HL-60/S4 (cell line): ENCODE data around the gene NMNAT2.
"Not testable (repeated sequence)": the region's sequence is repeated elsewhere in the genome, so short reads cannot be mapped to it uniquely, and the experiment has no call there.

Experiments
- in situ Hi-C: fragments of 300-500 bp; cut with MboI; formaldehyde crosslinking; loops from 2 replicates; pipeline ENCODE4 v1.14.3; 2022; ENCODE audit warnings: low sequenced_read_pairs

NMNAT2 gene

DNA sequence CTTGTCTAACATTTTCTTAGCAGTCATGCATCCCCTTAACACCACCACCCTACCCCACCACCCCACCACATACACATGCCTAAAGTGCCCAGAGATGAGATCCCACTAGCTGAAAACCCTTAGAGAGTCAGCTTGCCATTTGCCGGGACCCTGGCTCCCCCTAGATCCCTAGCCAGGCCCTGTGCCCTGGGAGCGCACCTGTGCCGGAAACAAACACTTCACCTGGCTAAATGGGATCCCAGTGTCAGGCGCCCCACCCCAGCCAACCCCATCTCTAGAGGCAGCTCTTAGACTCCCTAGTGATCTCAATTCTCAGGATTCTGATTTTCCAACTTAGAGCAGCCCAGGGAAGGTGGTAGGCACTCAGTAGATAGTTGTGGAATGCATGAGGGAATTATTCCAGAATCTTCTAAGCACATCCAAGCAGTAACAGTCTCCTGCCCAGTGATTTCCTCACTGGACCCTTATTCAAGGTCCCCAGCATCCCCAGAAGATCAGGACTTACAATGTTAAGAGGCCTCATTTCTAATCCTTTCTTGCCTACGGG is 126.9 kb downstream of the NMNAT2 start:
- in situ Hi-C loops: no loop called here

GRCh38 chr1:183290628-183291027 is 127.6 kb downstream of the NMNAT2 start:
- in situ Hi-C loops: no loop called here

- in situ Hi-C loops: no loop called here
These were observed 129.1 kb downstream of the NMNAT2 start for GRCh38 chr1:183289051-183289496.

- in situ Hi-C loops: no loop called here
These were observed 129.6 kb downstream of the NMNAT2 start for GRCh38 chr1:183288583-183288982.

- in situ Hi-C loops: no loop called here
These were observed 130.9 kb downstream of the NMNAT2 start for GRCh38 chr1:183287191-183287675.

GRCh38 chr1:183285746-183286145 is 132.4 kb downstream of the NMNAT2 start:
- in situ Hi-C loops: no loop called here

GRCh38 chr1:183285256-183285655 is 132.9 kb downstream of the NMNAT2 start:
- in situ Hi-C loops: no loop called here

DNA sequence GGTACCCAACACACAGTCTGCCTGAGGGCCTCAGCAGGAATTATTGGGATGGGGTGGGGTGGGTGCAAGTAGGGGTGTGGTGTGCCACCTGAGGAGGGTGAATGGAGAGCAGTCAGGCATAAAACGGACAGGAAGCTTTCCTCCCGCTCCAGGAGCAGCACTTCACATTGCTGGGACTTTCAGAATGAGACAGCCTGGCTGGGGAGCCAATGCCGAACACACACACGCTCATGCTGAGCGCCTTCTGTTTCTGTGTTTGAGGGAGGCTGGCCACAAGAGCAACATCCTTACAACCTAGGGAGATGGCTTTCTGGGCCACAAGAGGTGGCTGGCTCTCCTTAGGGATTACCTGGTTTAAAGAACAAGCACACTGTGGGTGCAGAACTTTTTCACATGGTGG is 134.1 kb downstream of the NMNAT2 start:
- in situ Hi-C loops: no loop called here

DNA sequence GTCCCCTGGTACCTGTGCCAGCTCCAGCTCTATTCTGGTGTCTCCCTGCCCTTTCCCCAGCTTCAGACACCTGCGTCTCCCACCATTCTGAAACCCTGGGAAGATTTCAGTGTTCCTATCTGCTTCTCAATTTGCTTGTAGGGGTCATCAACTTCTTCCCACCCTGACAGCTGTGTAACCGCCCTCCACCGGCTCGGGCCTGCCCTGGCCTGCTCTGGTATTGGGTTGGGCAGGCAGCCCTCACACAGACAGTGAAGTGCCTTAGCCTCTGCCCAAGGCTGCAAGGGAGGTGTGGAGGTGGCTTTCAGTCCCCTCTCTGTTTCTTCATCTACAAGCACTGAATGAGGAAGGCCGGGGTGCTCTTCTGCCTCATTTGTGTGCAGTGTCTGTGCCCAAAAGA is 134.9 kb downstream of the NMNAT2 start:
- in situ Hi-C loops: no loop called here

- in situ Hi-C loops: no loop called here
These were observed 135.9 kb downstream of the NMNAT2 start for GRCh38 chr1:183282101-183282855.

GRCh38 chr1:183281553-183282091 is 136.6 kb downstream of the NMNAT2 start:
- in situ Hi-C loops: no loop called here

DNA sequence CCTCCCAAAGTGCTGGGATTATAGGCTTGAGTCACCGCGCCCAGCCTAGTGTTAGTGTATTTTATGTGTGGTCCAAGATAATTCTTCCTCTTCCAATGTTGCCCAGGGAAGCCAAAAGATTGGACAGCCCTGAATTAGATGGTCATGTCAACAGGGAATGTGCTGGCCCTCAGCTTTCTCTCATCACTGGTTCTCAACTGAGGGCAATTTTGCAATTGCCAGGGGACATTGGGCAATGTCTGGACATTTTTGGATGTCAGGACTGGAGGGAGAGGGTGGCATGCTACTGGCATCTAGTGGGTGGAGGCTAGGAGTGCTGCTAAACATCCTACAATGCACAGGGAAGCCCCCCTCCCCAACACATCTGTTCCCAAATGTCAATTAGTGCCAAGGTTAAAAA is 137.1 kb downstream of the NMNAT2 start:
- in situ Hi-C loops: no loop called here

DNA sequence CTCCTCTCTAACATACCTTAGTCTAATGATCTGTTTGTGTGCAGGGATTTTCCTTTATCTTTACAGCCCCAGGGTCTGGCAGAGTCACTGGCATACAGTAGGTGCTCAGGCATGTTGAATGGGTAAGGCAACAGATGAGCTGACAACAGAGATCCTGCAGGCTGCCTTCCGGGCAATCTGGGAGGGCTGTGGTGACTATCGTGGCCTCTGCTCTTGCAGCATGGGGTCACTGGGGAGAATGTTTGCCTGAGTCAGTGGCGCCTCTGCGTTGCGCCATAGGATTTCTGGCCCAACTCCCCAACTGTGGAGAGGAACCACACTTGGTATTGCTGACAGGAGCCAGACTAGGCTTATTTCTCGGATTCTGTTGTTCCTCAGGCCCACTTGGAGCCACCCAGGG is 138.3 kb downstream of the NMNAT2 start:
- in situ Hi-C loops: no loop called here

DNA sequence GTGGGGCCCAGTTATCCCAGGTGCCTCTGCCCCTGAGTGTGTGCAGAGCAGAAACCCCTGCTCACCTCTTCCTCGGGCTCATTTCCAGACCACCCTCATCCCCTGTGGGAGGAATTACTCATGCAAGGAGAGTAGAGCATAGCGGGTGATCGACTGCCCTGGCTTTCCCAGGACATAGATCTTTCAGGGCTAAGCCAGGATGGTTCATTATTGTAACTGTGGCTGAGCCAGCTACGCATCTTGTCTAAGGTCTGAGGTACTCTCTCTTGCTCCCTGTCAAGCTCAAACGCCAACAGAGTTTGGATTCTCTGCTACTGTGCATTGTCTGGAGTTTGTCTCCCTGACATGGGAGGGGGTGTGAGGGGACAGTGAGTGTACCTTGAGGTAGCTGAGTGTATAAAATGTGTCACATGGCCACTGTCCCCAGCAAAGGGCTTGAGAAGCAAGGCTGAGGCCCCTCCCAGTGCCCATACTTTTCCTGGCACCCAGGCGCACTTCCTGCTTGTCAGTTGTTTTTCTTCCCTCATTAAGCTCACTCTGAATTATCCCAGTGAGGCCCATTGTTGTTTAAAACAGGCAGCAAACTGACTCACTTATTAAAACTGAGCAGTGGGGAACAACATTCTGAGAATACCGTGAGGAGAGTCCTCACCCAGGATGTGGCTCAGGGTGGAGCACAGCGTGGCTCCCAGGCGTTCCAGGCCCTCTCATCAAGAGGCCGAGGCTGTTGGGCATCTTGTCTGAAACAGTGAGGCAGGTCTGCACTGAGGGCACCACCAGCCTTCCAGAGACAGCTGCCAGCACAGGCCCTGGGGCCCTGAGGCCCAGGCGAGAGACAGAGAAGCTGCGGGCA is 139.2 kb downstream of the NMNAT2 start:
- in situ Hi-C loops: no loop called here

GRCh38 chr1:183277821-183278738 is 140.1 kb downstream of the NMNAT2 start:
- in situ Hi-C loops: no loop called here

- in situ Hi-C loops: no loop called here
These were observed 141.6 kb downstream of the NMNAT2 start for GRCh38 chr1:183276386-183277080.

GRCh38 chr1:183275322-183275721 is 142.9 kb downstream of the NMNAT2 start:
- in situ Hi-C loops: no loop called here

- in situ Hi-C loops: no loop called here
These were observed 143.3 kb downstream of the NMNAT2 start for GRCh38 chr1:183274836-183275235.

DNA sequence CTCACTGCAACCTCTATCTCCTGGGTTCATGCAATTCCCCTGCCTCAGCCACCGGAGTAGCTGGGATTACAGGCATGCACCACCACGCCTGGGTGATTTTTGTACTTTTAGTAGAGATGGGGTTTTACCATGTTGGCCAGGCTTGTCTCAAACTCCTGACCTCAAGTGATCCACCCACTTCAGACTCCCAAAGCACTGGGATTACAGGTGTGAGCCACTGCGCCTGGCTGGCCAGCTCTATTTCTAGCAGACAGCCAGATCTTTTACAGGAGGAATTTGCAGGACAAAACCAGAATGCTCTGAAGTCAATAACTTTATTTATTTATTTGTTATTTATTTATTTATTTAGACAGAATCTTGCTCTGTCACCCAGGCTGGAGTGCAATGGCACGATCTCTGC is 144.2 kb downstream of the NMNAT2 start:
- in situ Hi-C loops: not testable (repeated sequence)

DNA sequence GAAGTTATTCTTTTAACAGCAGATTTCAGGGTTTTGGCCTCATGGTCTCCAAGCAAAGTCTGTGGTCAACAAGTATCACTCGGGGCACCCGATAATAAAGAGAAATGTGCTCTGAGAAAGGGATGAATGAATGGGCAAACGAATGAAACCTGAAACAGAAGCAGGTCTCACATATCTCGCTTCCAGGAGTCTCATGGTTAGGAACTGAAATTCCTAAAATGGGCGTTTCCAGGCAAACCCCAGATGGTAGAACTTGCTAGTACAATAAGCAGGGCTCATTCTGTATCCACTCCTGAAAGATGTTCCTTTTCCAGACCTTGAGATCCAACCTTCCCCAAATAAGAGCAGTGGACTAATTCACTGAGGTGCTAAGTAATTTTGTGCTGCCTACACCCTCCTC is 144.9 kb downstream of the NMNAT2 start:
- in situ Hi-C loops: no loop called here
